Bronchial epithelial cell (primary cell): Measurements from ENCODE around the gene TMEM156. TPM values are rescaled to one million over a fixed set of nuclear protein-coding genes. Genes with fewer than 3 reads are reported as not detected.

ENCODE experiments used
- DNase-seq: peaks from one replicate; pipeline ENCODE4 v3.0.0-alpha.2; 2010; ENCODE audit warnings: low read depth
- FAIRE-seq: peaks from 2 replicates; lab custom pipeline; 2011; peaks lifted over from hg19 to GRCh38; lab: Jason Lieb, UNC
- H3K27me3 ChIP-seq: 2 replicates; pipeline ENCODE4 v1.5.1; 2011; ENCODE audit warnings: low read length; ENCODE audit not compliant: control insufficient read depth, insufficient read depth
- H3K36me3 ChIP-seq: 2 replicates; pipeline ENCODE4 v1.5.1; 2011; ENCODE audit warnings: low read length; ENCODE audit not compliant: control insufficient read depth, insufficient read depth
- H3K4me3 ChIP-seq: 2 replicates; pipeline ENCODE4 v1.5.1; 2011; ENCODE audit warnings: mild to moderate bottlenecking, low read depth, low read length, control low read depth
- CTCF ChIP-seq: IDR thresholded peaks from 2 replicates; pipeline ENCODE4 v1.5.1; 2011; ENCODE audit warnings: mild to moderate bottlenecking, moderate library complexity, low read length, control low read depth, inconsistent platforms; ENCODE audit not compliant: insufficient read depth, severe bottlenecking
- total RNA-seq: library from RNA; depleted of rRNA; stranded (reverse); fragments of >200 nt; gene quantifications from 2 replicates; pipeline ENCODE4 v1.2.1, GENCODE V29; 2014

Gene TMEM156
- total RNA-seq, 1 donor from 2014 or later, result 3.4 TPM

GRCh38 chr4:38958453-38959190, 73.6 kb downstream of the TMEM156 start:
- no peak for TF ChIP-seq CTCF
- no peak for FAIRE-seq

GRCh38 chr4:38957893-38958292, 74.3 kb downstream of the TMEM156 start:
- TF ChIP-seq CTCF, result no peak
- no peak for FAIRE-seq

More at GRCh38 chr4:38958453-38959190, 73.6 kb downstream of the TMEM156 start:
- Histone ChIP-seq H3K36me3 (no peaks in the 10 kb centered on the region), H3K4me3 (no peak overlapping the region), H3K27me3 (no peaks in the 10 kb centered on the region)
- DNase-seq, result no peak

GRCh38 chr4:38957261-38957815, 74.9 kb downstream of the TMEM156 start:
- FAIRE-seq, result no peak
- peaks cover 2% of the 10 kb centered on the region for H3K27me3 ChIP-seq
- H3K36me3 ChIP-seq, result no peaks in the 10 kb centered on the region
- DNase-seq, result no peak
- H3K4me3 ChIP-seq, result no peak overlapping the region
- TF ChIP-seq CTCF, result no peak

More at GRCh38 chr4:38957893-38958292, 74.3 kb downstream of the TMEM156 start:
- peaks cover 2% of the 10 kb centered on the region for H3K27me3 ChIP-seq
- peak; percentile 25 for DNase-seq
- H3K36me3 ChIP-seq, result no peaks in the 10 kb centered on the region
- H3K4me3 ChIP-seq, result no peak overlapping the region

- FAIRE-seq, result no peak
- no peak overlapping the region for H3K4me3 ChIP-seq
- no peak for TF ChIP-seq CTCF
Measured at GRCh38 chr4:38955957-38956356, 76.3 kb downstream of the TMEM156 start.

GRCh38 chr4:38954727-38955126, 77.5 kb downstream of the TMEM156 start:
- Histone ChIP-seq H3K4me3 (no peak overlapping the region), H3K27me3 (peaks cover 2% of the 10 kb centered on the region), H3K36me3 (no peaks in the 10 kb centered on the region)
- DNase-seq, result no peak
- FAIRE-seq, result no peak
- no peak for TF ChIP-seq CTCF

More at GRCh38 chr4:38955957-38956356, 76.3 kb downstream of the TMEM156 start:
- no peaks in the 10 kb centered on the region for H3K36me3 ChIP-seq
- peaks cover 2% of the 10 kb centered on the region for H3K27me3 ChIP-seq
- DNase-seq, result no peak
